Measurements from ENCODE around the gene SLC4A1.

SLC4A1 gene

DNA sequence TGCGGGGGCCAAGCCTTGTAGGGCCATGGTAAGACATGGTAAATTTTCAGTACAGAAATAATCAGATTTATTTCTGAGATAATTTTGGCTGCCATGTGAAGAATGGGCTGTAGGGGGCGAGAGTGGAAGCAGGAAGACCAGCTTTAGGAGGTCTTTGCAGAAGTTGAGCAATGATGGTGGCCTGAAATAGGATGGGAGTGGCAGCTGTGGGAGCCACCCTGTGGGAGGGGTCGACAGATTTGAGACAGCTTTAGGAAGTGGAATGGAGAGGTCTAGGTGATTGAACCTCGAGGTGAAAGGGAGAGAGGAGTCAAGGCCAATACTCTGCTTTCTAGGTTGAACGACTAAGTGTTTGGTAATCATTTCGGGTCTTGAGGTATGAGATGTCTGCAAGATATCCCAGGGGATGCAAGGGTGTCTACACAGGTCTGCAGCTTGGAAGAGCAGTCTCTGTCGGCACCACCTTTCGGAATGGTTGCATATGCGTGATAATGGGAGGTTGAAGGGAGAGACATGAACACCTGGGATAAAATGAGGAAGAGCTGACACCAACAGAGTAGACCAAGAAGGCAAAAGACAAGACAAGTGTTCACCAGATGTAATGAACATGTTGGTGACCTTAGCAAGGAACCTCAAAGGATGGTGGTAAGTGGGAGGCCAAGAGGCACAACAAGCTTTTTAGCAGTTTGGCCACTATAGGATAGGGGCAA is 64.0 kb downstream of the SLC4A1 start:
- DNase-seq, result peak; percentile 26

GRCh38 chr17:44202756-44203155 is 65.2 kb downstream of the SLC4A1 start:
- DNase-seq, result no peak

DNA sequence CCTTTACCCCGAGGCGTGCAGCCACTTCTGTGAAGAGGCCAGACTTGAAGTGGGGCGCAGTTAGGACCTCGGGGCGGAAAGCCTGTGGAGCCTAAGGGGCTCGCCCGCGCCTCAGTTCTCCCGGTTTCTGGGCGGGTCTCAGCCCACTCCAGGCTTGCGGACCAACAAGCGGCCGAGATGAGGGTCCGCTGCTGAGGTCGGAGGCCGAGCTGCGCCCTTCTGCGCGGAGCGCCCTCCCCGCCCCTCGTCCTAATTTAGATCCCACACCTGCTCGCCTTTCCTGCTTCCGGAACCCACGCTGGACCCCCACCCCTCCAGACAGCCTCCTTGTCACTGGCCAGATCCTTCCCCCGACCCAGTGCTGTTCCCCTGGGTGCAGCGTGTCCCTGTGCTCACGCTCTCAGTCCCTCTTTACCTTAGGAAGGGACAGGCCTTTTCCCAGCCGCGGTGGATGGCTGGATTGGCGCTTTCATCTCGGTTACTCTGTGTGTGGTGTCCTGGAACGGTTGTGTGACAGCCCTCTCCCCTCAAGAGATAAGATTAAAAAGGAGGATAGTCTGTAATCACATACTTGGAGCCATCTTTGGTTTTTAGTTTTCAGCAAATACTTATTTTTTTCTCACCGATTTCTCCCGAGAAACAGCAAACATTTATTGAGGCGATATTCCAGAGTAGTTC is 67.3 kb downstream of the SLC4A1 start:
- no peak for DNase-seq

DNA sequence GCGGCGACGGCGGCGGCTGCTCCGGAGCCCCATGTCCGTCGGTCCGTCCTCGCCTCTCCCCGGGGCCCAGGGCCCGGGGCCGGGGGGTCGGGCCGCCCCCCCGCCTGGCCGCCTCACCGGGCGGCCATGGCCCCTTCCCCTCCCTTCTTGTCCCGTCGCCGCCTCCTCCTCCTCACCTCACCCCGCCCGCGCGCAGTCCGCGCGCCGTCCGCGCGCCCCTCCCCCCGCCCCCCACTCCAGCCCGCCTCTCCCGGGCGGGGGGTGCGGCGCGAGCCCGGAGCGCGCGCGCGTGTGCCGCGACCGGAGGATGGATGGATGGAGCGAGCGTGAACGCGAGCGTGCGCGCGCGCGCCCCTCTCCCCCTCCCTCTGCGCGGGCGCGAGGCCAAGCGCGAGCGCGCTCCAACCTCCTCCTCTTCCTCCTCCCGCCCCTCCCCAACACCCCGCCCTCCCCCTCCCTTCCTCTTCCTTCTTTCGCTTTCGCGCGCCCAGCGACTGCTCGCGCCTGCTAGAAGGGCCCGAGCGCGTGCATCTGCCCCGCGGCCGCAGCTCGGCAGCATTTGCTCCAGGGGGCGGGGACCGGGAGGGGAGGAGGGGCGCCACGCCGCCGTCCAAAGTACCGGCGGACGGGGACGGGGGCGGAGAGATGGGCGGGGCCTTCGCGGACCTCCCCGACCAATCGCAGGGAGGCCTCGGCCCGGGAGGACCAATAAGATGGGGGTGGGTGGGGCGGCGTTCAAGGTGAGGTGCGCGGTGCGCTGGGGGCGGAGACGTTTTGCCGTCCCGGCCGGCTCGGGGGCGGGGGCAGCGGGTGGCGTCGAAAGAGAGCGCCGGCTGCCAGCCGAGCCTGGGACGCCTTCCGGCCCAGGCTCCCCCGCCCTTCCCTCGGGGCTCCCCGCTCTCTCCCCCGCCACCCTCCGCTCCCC is 68.1 kb downstream of the SLC4A1 start, which contains the start of gene ATXN7L3:
TSS of gene ATXN7L3 (minus strand) at position 332 of the 925 bp plus-strand sequence. CDS start 1,814 bp downstream, outside the sequence.
- DNase-seq, result peak; percentile 99

GRCh38 chr17:44198721-44199552 is 69.0 kb downstream of the SLC4A1 start:
- DNase-seq, result peak; percentile 62
